Upper lobe of right lung (tissue), 1 donor: ENCODE measurements around the gene CD83. TPM values are rescaled to one million over a fixed set of nuclear protein-coding genes. Genes with fewer than 3 reads are reported as not detected.

Source experiments
- ATAC-seq: fragments of 200-7000 bp; cut with Tn5 transposase; one replicate; pipeline ENCODE4 v1.9.1; 2020; ENCODE audit warnings: mild to moderate bottlenecking, moderate library complexity
- DNase-seq: peaks from one replicate; pipeline ENCODE4 v3.0.0-alpha.2; 2020
- H3K27ac ChIP-seq: fragments of 200-600 bp; one replicate; pipeline ENCODE4 v1.8.0; 2022
- H3K27me3 ChIP-seq: fragments of 200-600 bp; one replicate; pipeline ENCODE4 v1.8.0; 2022; ENCODE audit warnings: mild to moderate bottlenecking
- H3K36me3 ChIP-seq: fragments of 200-600 bp; one replicate; pipeline ENCODE4 v1.8.0; 2022
- H3K4me1 ChIP-seq: fragments of 200-600 bp; one replicate; pipeline ENCODE4 v1.8.0; 2022
- H3K4me3 ChIP-seq: fragments of 200-600 bp; one replicate; pipeline ENCODE4 v1.8.0; 2022; ENCODE audit warnings: mild to moderate bottlenecking
- H3K9me3 ChIP-seq: fragments of 200-600 bp; one replicate; pipeline ENCODE4 v1.8.0; 2022
- intact Hi-C: fragments of 100-400 bp; cut with DNase I; formaldehyde crosslinking; loops from one replicate; pipeline ENCODE4 v1.11.0; 2022
- total RNA-seq: library from RNA; stranded (reverse); fragmentation: NEBNext Ultra II Directional; extraction: Animal tissue kit (Norgen Biotek cat#: 25700); gene quantifications from one replicate; pipeline ENCODE4 v1.2.1, GENCODE V29; 2021
- TF ChIP-seq, protein P1 (sequence below): fragments of 200-600 bp; IDR thresholded peaks from one replicate; pipeline ENCODE4 v1.8.0; 2022; ENCODE audit warnings: antibody characterized with exemption
- donor health status: DM: no; HTN: yes; CAD: no; lungs with severe emphysema.

The CD83 gene
- total RNA-seq, 1 donor from 2014 or later, result 26.0 TPM

- peaks cover 22% of the 10 kb centered on the region for H3K4me1 ChIP-seq
- no peak overlapping the region for H3K27ac ChIP-seq
- intact Hi-C loops, result loop anchor here (5.0 kb wide), 1 partner anchor 237 kb away; no protein-coding TSS in a partner anchor
- no peaks in the 10 kb centered on the region for H3K36me3 ChIP-seq
- no peaks in the 10 kb centered on the region for H3K9me3 ChIP-seq
- H3K27me3 ChIP-seq, result no peaks in the 10 kb centered on the region
- TF ChIP-seq, protein P1, sequence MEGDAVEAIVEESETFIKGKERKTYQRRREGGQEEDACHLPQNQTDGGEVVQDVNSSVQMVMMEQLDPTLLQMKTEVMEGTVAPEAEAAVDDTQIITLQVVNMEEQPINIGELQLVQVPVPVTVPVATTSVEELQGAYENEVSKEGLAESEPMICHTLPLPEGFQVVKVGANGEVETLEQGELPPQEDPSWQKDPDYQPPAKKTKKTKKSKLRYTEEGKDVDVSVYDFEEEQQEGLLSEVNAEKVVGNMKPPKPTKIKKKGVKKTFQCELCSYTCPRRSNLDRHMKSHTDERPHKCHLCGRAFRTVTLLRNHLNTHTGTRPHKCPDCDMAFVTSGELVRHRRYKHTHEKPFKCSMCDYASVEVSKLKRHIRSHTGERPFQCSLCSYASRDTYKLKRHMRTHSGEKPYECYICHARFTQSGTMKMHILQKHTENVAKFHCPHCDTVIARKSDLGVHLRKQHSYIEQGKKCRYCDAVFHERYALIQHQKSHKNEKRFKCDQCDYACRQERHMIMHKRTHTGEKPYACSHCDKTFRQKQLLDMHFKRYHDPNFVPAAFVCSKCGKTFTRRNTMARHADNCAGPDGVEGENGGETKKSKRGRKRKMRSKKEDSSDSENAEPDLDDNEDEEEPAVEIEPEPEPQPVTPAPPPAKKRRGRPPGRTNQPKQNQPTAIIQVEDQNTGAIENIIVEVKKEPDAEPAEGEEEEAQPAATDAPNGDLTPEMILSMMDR, result peak; percentile 98
- H3K4me3 ChIP-seq, result no peak overlapping the region
- ATAC-seq (peak; percentile 93), DNase-seq (peak; percentile 84)
Observed at GRCh38 chr6:14144678-14145113, 27.1 kb downstream of the CD83 start.

GRCh38 chr6:14146506-14147096, 29.0 kb downstream of the CD83 start:
- DNase-seq (no peak), ATAC-seq (no peak)
- no peak overlapping the region for H3K4me3 ChIP-seq
- H3K27me3 ChIP-seq, result no peaks in the 10 kb centered on the region
- H3K36me3 ChIP-seq, result no peaks in the 10 kb centered on the region
- no peak overlapping the region for H3K27ac ChIP-seq
- intact Hi-C loops, result loop anchor here (5.0 kb wide), 1 partner anchor 239 kb away; no protein-coding TSS in a partner anchor
- TF ChIP-seq, protein P1, result no peak
- peaks cover 22% of the 10 kb centered on the region for H3K4me1 ChIP-seq
- no peaks in the 10 kb centered on the region for H3K9me3 ChIP-seq

- TF ChIP-seq, protein P1, result no peak
- no peaks in the 10 kb centered on the region for H3K9me3 ChIP-seq
- H3K27ac ChIP-seq, result no peak overlapping the region
- ATAC-seq, result peak; percentile 42
- intact Hi-C loops, result loop anchor here (5.0 kb wide), 1 partner anchor 241 kb away; no protein-coding TSS in a partner anchor
- no peaks in the 10 kb centered on the region for H3K36me3 ChIP-seq
- peaks cover 16% of the 10 kb centered on the region for H3K4me1 ChIP-seq
- H3K27me3 ChIP-seq, result no peaks in the 10 kb centered on the region
- H3K4me3 ChIP-seq, result no peak overlapping the region
- no peak for DNase-seq
Observed at GRCh38 chr6:14147891-14148290, 30.3 kb downstream of the CD83 start.

GRCh38 chr6:14148471-14148870, 30.9 kb downstream of the CD83 start:
- peaks cover 16% of the 10 kb centered on the region for H3K4me1 ChIP-seq
- intact Hi-C loops, result loop anchor here (5.0 kb wide), 1 partner anchor 241 kb away; no protein-coding TSS in a partner anchor

DNA sequence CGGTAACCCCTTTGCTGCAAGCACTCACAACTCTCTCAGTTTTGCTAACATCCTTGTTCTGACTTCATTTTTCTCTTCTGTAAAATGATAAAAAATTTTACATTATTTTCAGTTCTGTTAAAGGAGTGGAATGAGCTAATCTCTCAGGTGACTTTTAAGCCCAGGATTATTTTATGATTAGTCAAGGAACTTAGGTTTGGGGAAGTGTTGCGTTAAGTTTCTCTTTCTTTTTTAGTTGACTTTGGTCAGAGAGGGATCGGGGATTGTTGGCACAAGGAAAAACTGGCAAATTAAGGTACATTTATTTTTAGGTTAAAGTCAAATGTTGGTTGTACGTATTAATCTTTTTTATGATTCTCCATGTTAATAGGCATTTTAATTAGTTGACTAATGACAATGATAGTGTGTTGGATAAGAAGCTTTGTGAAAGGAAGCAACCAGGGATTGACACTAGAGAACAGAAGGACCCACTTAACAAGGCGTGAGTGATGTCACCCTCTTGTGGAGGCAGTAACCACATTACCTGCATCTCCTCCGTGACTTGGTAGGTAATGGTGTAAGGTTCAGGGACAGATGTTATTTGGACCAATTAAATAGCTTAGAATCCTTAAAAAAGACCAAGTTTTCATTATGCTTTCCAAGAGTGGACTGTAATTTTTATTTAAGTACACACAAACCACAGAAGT, 31.6 kb downstream of the CD83 start:
- TF ChIP-seq, protein P1, result no peak
- H3K9me3 ChIP-seq, result no peaks in the 10 kb centered on the region
- intact Hi-C loops, result loop anchor here (5.0 kb wide), 1 partner anchor 242 kb away; no protein-coding TSS in a partner anchor
- H3K4me1 ChIP-seq, result peaks cover 16% of the 10 kb centered on the region
- ATAC-seq (no peak), DNase-seq (no peak)
- no peaks in the 10 kb centered on the region for H3K27me3 ChIP-seq
- H3K36me3 ChIP-seq, result no peaks in the 10 kb centered on the region
- H3K4me3 ChIP-seq, result no peak overlapping the region
- no peak overlapping the region for H3K27ac ChIP-seq

More at GRCh38 chr6:14148471-14148870, 30.9 kb downstream of the CD83 start:
- TF ChIP-seq, protein P1, result no peak
- Histone ChIP-seq H3K9me3 (no peaks in the 10 kb centered on the region), H3K36me3 (no peaks in the 10 kb centered on the region), H3K4me3 (no peak overlapping the region), H3K27ac (no peak overlapping the region), H3K27me3 (no peaks in the 10 kb centered on the region)
- ATAC-seq, result no peak
- no peak for DNase-seq
